ENCODE data around the gene CD8B. TPM values are rescaled to one million over a fixed set of nuclear protein-coding genes. Genes with fewer than 3 reads are reported as not detected.
"Not testable (repeated sequence)": the region's sequence is repeated elsewhere in the genome, so short reads cannot be mapped to it uniquely, and the experiment has no call there.

CD8B gene
- total RNA-seq, 1 experiment from 2014 or later = not detected

GRCh38 chr2:86839871-86840548, 21.7 kb downstream of the CD8B start:
- DNase-seq (ENCODE audit: low read depth, low spot score); in situ Hi-C loops (cut with HindIII; ENCODE audit: low pct_unique_long_range_greater_than_20kb, low sequenced_read_pairs): not testable (repeated sequence)

- DNase-seq (ENCODE audit: low read depth, low spot score); in situ Hi-C loops (cut with HindIII; ENCODE audit: low pct_unique_long_range_greater_than_20kb, low sequenced_read_pairs): not testable (repeated sequence)
Observed at GRCh38 chr2:86839455-86839854, 22.2 kb downstream of the CD8B start.

- DNase-seq (ENCODE audit: low read depth, low spot score); in situ Hi-C loops (cut with HindIII; ENCODE audit: low pct_unique_long_range_greater_than_20kb, low sequenced_read_pairs): not testable (repeated sequence)
Observed at GRCh38 chr2:86837714-86838113, 24.0 kb downstream of the CD8B start.

GRCh38 chr2:86836915-86837695, 24.6 kb downstream of the CD8B start:
- peak; percentile 60 for DNase-seq (ENCODE audit: low read depth, low spot score)
- in situ Hi-C loops (cut with HindIII; ENCODE audit: low pct_unique_long_range_greater_than_20kb, low sequenced_read_pairs) = not testable (repeated sequence)

- DNase-seq (ENCODE audit: low read depth, low spot score); in situ Hi-C loops (cut with HindIII; ENCODE audit: low pct_unique_long_range_greater_than_20kb, low sequenced_read_pairs): not testable (repeated sequence)
Observed at GRCh38 chr2:86835548-86835889, 26.2 kb downstream of the CD8B start.

GRCh38 chr2:86833315-86833714, 28.4 kb downstream of the CD8B start:
- in situ Hi-C loops (cut with HindIII; ENCODE audit: low pct_unique_long_range_greater_than_20kb, low sequenced_read_pairs) = no loop called here
- DNase-seq (ENCODE audit: low read depth, low spot score) = no peak

GRCh38 chr2:86832334-86833096, 29.2 kb downstream of the CD8B start:
- DNase-seq (ENCODE audit: low read depth, low spot score) = no peak
- in situ Hi-C loops (cut with HindIII; ENCODE audit: low pct_unique_long_range_greater_than_20kb, low sequenced_read_pairs) = no loop called here

- in situ Hi-C loops (cut with HindIII; ENCODE audit: low pct_unique_long_range_greater_than_20kb, low sequenced_read_pairs) = no loop called here
- no peak for DNase-seq (ENCODE audit: low read depth, low spot score)
Observed at GRCh38 chr2:86831537-86831936, 30.1 kb downstream of the CD8B start.

- in situ Hi-C loops (cut with HindIII; ENCODE audit: low pct_unique_long_range_greater_than_20kb, low sequenced_read_pairs) = no loop called here
- no peak for DNase-seq (ENCODE audit: low read depth, low spot score)
Observed at GRCh38 chr2:86826951-86827350, 34.7 kb downstream of the CD8B start.

- in situ Hi-C loops (cut with HindIII; ENCODE audit: low pct_unique_long_range_greater_than_20kb, low sequenced_read_pairs) = no loop called here
- DNase-seq (ENCODE audit: low read depth, low spot score) = no peak
Observed at GRCh38 chr2:86825693-86826381, 35.8 kb downstream of the CD8B start.

GRCh38 chr2:86825036-86825692, 36.5 kb downstream of the CD8B start:
- no peak for DNase-seq (ENCODE audit: low read depth, low spot score)
- in situ Hi-C loops (cut with HindIII; ENCODE audit: low pct_unique_long_range_greater_than_20kb, low sequenced_read_pairs) = no loop called here

GRCh38 chr2:86822668-86823345, 38.9 kb downstream of the CD8B start:
- in situ Hi-C loops (cut with HindIII; ENCODE audit: low pct_unique_long_range_greater_than_20kb, low sequenced_read_pairs) = no loop called here
- no peak for DNase-seq (ENCODE audit: low read depth, low spot score)

GRCh38 chr2:86821842-86822241, 39.8 kb downstream of the CD8B start:
- no peak for DNase-seq (ENCODE audit: low read depth, low spot score)
- in situ Hi-C loops (cut with HindIII; ENCODE audit: low pct_unique_long_range_greater_than_20kb, low sequenced_read_pairs) = no loop called here

- no peak for DNase-seq (ENCODE audit: low read depth, low spot score)
- in situ Hi-C loops (cut with HindIII; ENCODE audit: low pct_unique_long_range_greater_than_20kb, low sequenced_read_pairs) = no loop called here
Observed at GRCh38 chr2:86821306-86821705, 40.4 kb downstream of the CD8B start.

- in situ Hi-C loops (cut with HindIII; ENCODE audit: low pct_unique_long_range_greater_than_20kb, low sequenced_read_pairs) = no loop called here
- no peak for DNase-seq (ENCODE audit: low read depth, low spot score)
Observed at GRCh38 chr2:86818957-86819356, 42.7 kb downstream of the CD8B start.

- DNase-seq (ENCODE audit: low read depth, low spot score) = no peak
- in situ Hi-C loops (cut with HindIII; ENCODE audit: low pct_unique_long_range_greater_than_20kb, low sequenced_read_pairs) = no loop called here
Observed at GRCh38 chr2:86818114-86818801, 43.4 kb downstream of the CD8B start.

Measured in SK-MEL-5 (cell line).